Measurements from ENCODE around the gene TMIGD1. TPM values are rescaled to one million over a fixed set of nuclear protein-coding genes. Genes with fewer than 3 reads are reported as not detected.

TMIGD1 gene
- total and polyA plus RNA-seq, 8 donors = not detected

DNA sequence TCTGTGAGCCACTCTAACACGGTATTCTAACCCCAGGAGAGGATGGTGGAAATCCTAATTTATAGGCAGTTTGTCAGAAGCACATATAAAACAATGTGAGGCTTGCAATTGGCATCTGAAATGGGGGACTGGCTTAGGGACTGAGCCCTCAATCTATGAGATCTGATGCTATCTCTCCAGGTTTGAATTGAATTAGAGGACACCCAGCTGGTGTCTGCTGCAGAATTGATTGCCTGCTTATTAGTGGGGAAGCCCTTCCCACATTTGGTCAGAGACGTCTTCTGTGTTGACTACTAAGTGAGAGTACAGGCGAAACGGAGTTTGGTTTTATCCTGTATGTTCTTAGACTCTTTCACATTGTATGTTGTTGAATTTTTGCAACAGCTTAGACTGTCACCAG lies 13.6 kb upstream of the TMIGD1 start:
- DNase-seq (no peak), ATAC-seq (no peak)
- Histone ChIP-seq H3K9me3 (no peaks in the 10 kb centered on the region), H3K27ac (no peak overlapping the region), H3K27me3 (no peaks in the 10 kb centered on the region), H3K36me3 (no peaks in the 10 kb centered on the region), H3K4me1 (peaks cover 12 to 48% of the 10 kb centered on the region in 2 donors), H3K4me3 (no peak overlapping the region)
- no peak for TF ChIP-seq CTCF (IDR thresholded peaks at IDR 0.05)
- intact Hi-C loops (cut with DNase I) = no loop called here

- Histone ChIP-seq H3K36me3 (no peaks in the 10 kb centered on the region), H3K4me1 (peaks cover 12 to 44% of the 10 kb centered on the region in 2 donors), H3K27me3 (no peaks in the 10 kb centered on the region), H3K9me3 (no peaks in the 10 kb centered on the region), H3K27ac (peak overlapping the region in 1 of 2 donors; percentile 86), H3K4me3 (no peak overlapping the region)
- DNase-seq (no peak), ATAC-seq (no peak)
- TF ChIP-seq CTCF (IDR thresholded peaks at IDR 0.05) = no peak
- intact Hi-C loops (cut with DNase I) = no loop called here
Measured at GRCh38 chr17:30346221-30346795, 12.5 kb upstream of the TMIGD1 start.

DNA sequence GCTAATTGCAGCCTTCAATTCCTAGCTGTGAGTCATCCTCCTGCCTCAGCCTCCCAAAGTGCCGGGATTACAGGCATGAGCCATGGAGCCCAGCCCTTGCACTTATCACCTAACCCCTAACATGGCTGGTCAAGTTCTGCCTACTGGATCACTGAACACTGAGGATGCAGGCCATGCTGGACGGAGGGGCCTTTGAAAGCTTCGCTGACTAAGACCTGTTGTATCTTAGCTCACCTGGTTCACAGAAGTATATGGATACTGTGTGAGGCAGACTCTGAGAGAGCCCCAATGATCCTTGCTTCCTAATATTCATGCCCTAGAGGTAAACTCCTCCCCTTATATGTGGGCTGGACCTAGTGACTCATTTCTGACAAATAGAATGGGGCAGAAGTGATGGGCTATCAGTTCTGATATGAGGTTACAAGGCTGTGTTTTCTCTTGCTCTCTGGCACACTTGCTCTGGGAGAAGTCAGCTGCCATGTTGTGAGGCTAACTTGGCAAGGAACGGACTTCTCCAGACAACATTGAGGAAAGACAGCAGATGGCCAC lies 11.7 kb upstream of the TMIGD1 start:
- Histone ChIP-seq H3K27me3 (no peaks in the 10 kb centered on the region), H3K36me3 (no peaks in the 10 kb centered on the region), H3K4me3 (no peak overlapping the region), H3K9me3 (no peaks in the 10 kb centered on the region), H3K27ac (peak overlapping the region in 1 of 2 donors; percentile 86), H3K4me1 (peaks cover 12 to 46% of the 10 kb centered on the region in 2 donors)
- no peak for TF ChIP-seq CTCF (IDR thresholded peaks at IDR 0.05)
- intact Hi-C loops (cut with DNase I) = no loop called here
- DNase-seq = no peak
- ATAC-seq = no peak

DNA sequence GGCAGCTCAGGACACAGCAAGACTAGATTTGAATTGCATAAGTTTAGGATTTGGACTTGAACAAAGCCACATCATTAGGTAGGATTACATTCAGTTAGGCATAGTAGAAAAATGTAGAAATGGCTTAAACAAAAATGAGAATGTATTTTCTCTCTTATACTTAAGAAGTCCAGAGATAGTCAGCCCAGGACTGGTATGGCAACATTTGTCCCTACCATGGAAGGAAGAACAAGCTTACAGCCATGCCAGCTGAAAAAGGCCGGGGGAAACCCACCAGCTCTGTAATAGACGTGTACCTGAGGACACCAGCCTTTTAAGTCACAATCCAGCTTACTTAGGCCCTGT lies 11.2 kb upstream of the TMIGD1 start:
- DNase-seq (no peak), ATAC-seq (no peak)
- intact Hi-C loops (cut with DNase I) = no loop called here
- TF ChIP-seq CTCF (IDR thresholded peaks at IDR 0.05) = no peak
- no peaks in the 10 kb centered on the region for H3K9me3 ChIP-seq
- no peaks in the 10 kb centered on the region for H3K36me3 ChIP-seq
- peak overlapping the region; percentile 61 to 86 for H3K27ac ChIP-seq
- H3K27me3 ChIP-seq = no peaks in the 10 kb centered on the region
- no peak overlapping the region for H3K4me3 ChIP-seq
- peaks cover 12 to 46% of the 10 kb centered on the region in 2 donors for H3K4me1 ChIP-seq

- Histone ChIP-seq H3K27me3 (no peaks in the 10 kb centered on the region), H3K4me3 (no peak overlapping the region), H3K4me1 (peaks cover 12 to 51% of the 10 kb centered on the region in 2 donors), H3K9me3 (no peaks in the 10 kb centered on the region), H3K36me3 (no peaks in the 10 kb centered on the region), H3K27ac (peak overlapping the region; percentile 61 to 86)
- ATAC-seq (peak; percentile 59), DNase-seq (peak; percentile 18 to 79 (median 40))
- intact Hi-C loops (cut with DNase I) = no loop called here
- no peak for TF ChIP-seq CTCF (IDR thresholded peaks at IDR 0.05)
Measured at GRCh38 chr17:30344283-30345088, 10.6 kb upstream of the TMIGD1 start.

All from left lung (tissue), 10 donors.